PC-3 (cell line): Measurements from ENCODE around the gene CFAP73.

Experiments
- EZH2 ChIP-seq: fragments of 300-600 bp; sonication (generic); IDR thresholded peaks from one replicate; pipeline ENCODE4 v1.6.1; 2017; ENCODE audit warnings: antibody characterized with exemption, mild to moderate bottlenecking, low read length; ENCODE audit not compliant: unreplicated experiment
- TF ChIP-seq, protein P1 (sequence below): fragments of 300-600 bp; sonication (generic); conservative IDR thresholded peaks from 2 replicates; pipeline ENCODE4 v1.5.1; 2017; ENCODE audit warnings: antibody characterized with exemption, low read depth, mild to moderate bottlenecking, low read length

DNA sequence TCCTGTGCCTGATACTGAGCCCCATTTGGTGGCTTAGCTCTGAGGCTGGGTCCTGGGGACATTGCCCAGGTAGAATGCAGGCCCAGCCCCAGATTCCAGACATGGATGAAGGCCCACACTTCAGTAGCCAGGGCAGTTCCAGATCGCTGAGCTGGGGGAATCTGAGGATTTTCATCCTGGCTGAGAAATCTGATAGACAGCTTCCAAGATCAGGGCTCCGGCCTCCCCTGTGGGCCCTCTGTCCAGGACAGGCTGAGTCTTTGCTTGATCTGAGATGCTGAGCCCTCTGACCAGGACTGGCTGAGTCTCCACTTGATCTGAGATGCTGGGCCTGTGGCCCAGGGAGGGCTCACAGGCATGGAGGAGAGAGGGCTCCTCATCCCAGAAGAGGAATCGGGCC, 10.7 kb upstream of the CFAP73 start:
- TF ChIP-seq, protein P1, sequence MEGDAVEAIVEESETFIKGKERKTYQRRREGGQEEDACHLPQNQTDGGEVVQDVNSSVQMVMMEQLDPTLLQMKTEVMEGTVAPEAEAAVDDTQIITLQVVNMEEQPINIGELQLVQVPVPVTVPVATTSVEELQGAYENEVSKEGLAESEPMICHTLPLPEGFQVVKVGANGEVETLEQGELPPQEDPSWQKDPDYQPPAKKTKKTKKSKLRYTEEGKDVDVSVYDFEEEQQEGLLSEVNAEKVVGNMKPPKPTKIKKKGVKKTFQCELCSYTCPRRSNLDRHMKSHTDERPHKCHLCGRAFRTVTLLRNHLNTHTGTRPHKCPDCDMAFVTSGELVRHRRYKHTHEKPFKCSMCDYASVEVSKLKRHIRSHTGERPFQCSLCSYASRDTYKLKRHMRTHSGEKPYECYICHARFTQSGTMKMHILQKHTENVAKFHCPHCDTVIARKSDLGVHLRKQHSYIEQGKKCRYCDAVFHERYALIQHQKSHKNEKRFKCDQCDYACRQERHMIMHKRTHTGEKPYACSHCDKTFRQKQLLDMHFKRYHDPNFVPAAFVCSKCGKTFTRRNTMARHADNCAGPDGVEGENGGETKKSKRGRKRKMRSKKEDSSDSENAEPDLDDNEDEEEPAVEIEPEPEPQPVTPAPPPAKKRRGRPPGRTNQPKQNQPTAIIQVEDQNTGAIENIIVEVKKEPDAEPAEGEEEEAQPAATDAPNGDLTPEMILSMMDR = no peak
- no peak for TF ChIP-seq EZH2
